ENCODE data around the gene PSD4. TPM values are rescaled to one million over a fixed set of nuclear protein-coding genes. Genes with fewer than 3 reads are reported as not detected.

The PSD4 gene
- total and polyA plus RNA-seq, 2 donors from 2014 or later: 16.2 to 42.0 TPM

GRCh38 chr2:113216321-113216720, 42.5 kb downstream of the PSD4 start:
- no peak for FAIRE-seq
- Histone ChIP-seq H3K4me3 (ENCODE audit: low read length in 3 of 3) (no peak overlapping the region), H3K9ac (ENCODE audit: low read length in 3 of 3) (no peak overlapping the region), H3K27me3 (ENCODE audit: control insufficient read depth, insufficient read depth, low read length) (no peaks in the 10 kb centered on the region), H3K9me3 (ENCODE audit: control insufficient read depth in 2 of 3, insufficient read depth in 1 of 3, low read length in 3 of 3) (no peaks in the 10 kb centered on the region), H3K4me1 (ENCODE audit: control insufficient read depth in 2 of 3, insufficient read depth in 2 of 3, low read depth in 1 of 3, low read length in 3 of 3) (peaks cover 16 to 70% (median 54%) of the 10 kb centered on the region in 3 donors), H3K36me3 (ENCODE audit: control insufficient read depth in 2 of 3, insufficient read depth in 3 of 3, low read length in 3 of 3) (no peaks in the 10 kb centered on the region), H3K27ac (ENCODE audit: low read depth in 2 of 2, low read length in 2 of 2) (peak overlapping the region in 1 of 2 donors; percentile 90)
- no peak for TF ChIP-seq CTCF (IDR thresholded peaks at IDR 0.05; ENCODE audit: borderline replicate concordance, extremely low read depth, insufficient read depth)
- intact Hi-C loops (cut with DNase I): no loop called here
- no peak for DNase-seq

- peaks cover 16 to 70% (median 48%) of the 10 kb centered on the region in 3 donors for H3K4me1 ChIP-seq (ENCODE audit: control insufficient read depth in 2 of 3, insufficient read depth in 2 of 3, low read depth in 1 of 3, low read length in 3 of 3)
- TF ChIP-seq CTCF (IDR thresholded peaks at IDR 0.05; ENCODE audit: borderline replicate concordance, extremely low read depth, insufficient read depth): no peak
- no peaks in the 10 kb centered on the region for H3K36me3 ChIP-seq (ENCODE audit: control insufficient read depth in 2 of 3, insufficient read depth in 3 of 3, low read length in 3 of 3)
- H3K9me3 ChIP-seq (ENCODE audit: control insufficient read depth in 2 of 3, insufficient read depth in 1 of 3, low read length in 3 of 3): no peaks in the 10 kb centered on the region
- intact Hi-C loops (cut with DNase I): no loop called here
- H3K27ac ChIP-seq (ENCODE audit: low read depth in 2 of 2, low read length in 2 of 2): peak overlapping the region; percentile 90 to 95
- H3K27me3 ChIP-seq (ENCODE audit: control insufficient read depth, insufficient read depth, low read length): no peaks in the 10 kb centered on the region
- DNase-seq (peak in 2 of 5 donors; percentile 49 to 50), FAIRE-seq (no peak)
- H3K4me3 ChIP-seq (ENCODE audit: low read length in 3 of 3): no peak overlapping the region
- H3K9ac ChIP-seq (ENCODE audit: low read length in 3 of 3): peak overlapping the region in 1 of 3 donors; percentile 49
Observed at GRCh38 chr2:113216891-113217454, 43.2 kb downstream of the PSD4 start.

- no peak overlapping the region for H3K4me3 ChIP-seq (ENCODE audit: low read length in 3 of 3)
- peak overlapping the region; percentile 90 to 95 for H3K27ac ChIP-seq (ENCODE audit: low read depth in 2 of 2, low read length in 2 of 2)
- H3K27me3 ChIP-seq (ENCODE audit: control insufficient read depth, insufficient read depth, low read length): no peaks in the 10 kb centered on the region
- FAIRE-seq: no peak
- intact Hi-C loops (cut with DNase I): no loop called here
- no peaks in the 10 kb centered on the region for H3K9me3 ChIP-seq (ENCODE audit: control insufficient read depth in 2 of 3, insufficient read depth in 1 of 3, low read length in 3 of 3)
- no peak for TF ChIP-seq CTCF (IDR thresholded peaks at IDR 0.05; ENCODE audit: borderline replicate concordance, extremely low read depth, insufficient read depth)
- H3K9ac ChIP-seq (ENCODE audit: low read length in 3 of 3): peak overlapping the region in 2 of 3 donors; percentile 21 to 49
- peaks cover 17 to 72% (median 48%) of the 10 kb centered on the region in 3 donors for H3K4me1 ChIP-seq (ENCODE audit: control insufficient read depth in 2 of 3, insufficient read depth in 2 of 3, low read depth in 1 of 3, low read length in 3 of 3)
- H3K36me3 ChIP-seq (ENCODE audit: control insufficient read depth in 2 of 3, insufficient read depth in 3 of 3, low read length in 3 of 3): peaks cover 0 to 5% (median under 1%) of the 10 kb centered on the region in 3 donors
- DNase-seq: peak; percentile 71 to 82 (median 79)
Observed at GRCh38 chr2:113217455-113218282, 43.9 kb downstream of the PSD4 start.

All from kidney (tissue), 14 donors.